BJ (cell line): ENCODE measurements around the gene FGD5. TPM values are rescaled to one million over a fixed set of nuclear protein-coding genes. Genes with fewer than 3 reads are reported as not detected.

ENCODE experiments used
- CTCF ChIA-PET: fragments of 350-600 bp; formaldehyde crosslinking; extraction: SDS; loops from one replicate; lab custom pipeline; 2021; ENCODE audit warnings: antibody characterized with exemption, inconsistent platforms; lab: Yijun Ruan, JAX
- POLR2A ChIA-PET: fragments of 300-600 bp; sonication (Branson Sonifier 250); formaldehyde crosslinking; extraction: SDS; loops from one replicate; lab custom pipeline; 2021; ENCODE audit warnings: antibody characterized with exemption; lab: Charles Lee
- DNase-seq: peaks from one replicate; pipeline ENCODE4 v3.0.0-alpha.2; 2011; ENCODE audit warnings: low read depth
- H3K27me3 ChIP-seq: 2 replicates; pipeline ENCODE4 v1.6.0; 2011; ENCODE audit warnings: low read length; ENCODE audit not compliant: control insufficient read depth, insufficient read depth
- H3K36me3 ChIP-seq: 2 replicates; pipeline ENCODE4 v1.5.1; 2011; ENCODE audit warnings: low read length; ENCODE audit not compliant: control insufficient read depth, insufficient read depth
- H3K4me3 ChIP-seq: 2 replicates; pipeline ENCODE4 v1.5.1; 2011; ENCODE audit warnings: low read depth, mild to moderate bottlenecking, control low read depth, low read length
- polyA plus RNA-seq: library from polyadenylated mRNA; depleted of rRNA; stranded (reverse); fragments of >200 nt; gene quantifications from 2 replicates; pipeline ENCODE4 v1.2.3, GENCODE V29; 2011
- TF ChIP-seq, protein P1 (sequence below): IDR thresholded peaks from 2 replicates; pipeline ENCODE4 v1.5.1; 2011; ENCODE audit warnings: low read depth, mild to moderate bottlenecking, control low read depth, inconsistent platforms, low read length, moderate library complexity; ENCODE audit not compliant: insufficient read depth

The FGD5 gene
- polyA plus RNA-seq, 1 experiment: not detected

DNA sequence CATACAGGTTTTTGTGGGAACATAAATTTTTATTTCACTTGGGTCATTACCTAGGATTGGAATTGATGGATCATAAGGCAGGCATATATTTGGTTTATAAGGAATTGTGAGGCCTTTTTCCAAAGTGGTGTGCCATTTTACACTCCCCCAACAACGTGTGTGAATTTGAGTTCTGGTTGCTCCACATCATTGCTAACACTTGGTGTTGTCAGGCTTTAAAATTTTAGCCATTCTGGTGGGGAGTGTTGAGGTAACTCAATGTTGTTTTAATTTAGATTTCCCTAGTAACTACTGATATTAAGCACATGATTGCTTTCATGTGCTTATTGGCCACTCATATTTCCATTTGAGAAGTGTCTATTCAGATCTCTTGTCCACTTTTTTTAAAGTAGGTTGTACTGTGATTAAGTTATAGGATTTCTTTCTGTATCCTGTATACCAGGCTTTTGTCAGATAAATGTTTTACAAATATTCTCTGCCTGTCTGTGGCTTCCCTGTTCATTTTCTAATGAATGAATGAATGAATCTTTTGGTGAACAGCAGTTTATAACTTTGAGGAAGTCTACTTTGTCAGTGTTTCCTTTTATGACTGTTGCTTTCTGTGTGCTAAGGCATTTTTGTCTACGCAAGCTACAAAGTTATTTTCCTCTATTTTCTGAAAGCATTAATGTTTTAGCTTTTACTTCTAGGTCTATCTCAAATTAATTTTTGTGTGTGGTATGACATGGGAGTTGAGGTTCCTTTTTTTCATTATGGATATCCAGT lies 110.7 kb downstream of the FGD5 start:
- no peak overlapping the region for H3K4me3 ChIP-seq
- POLR2A ChIA-PET: no interaction called here
- H3K36me3 ChIP-seq: no peaks in the 10 kb centered on the region
- CTCF ChIA-PET: no interaction called here
- TF ChIP-seq, protein P1, sequence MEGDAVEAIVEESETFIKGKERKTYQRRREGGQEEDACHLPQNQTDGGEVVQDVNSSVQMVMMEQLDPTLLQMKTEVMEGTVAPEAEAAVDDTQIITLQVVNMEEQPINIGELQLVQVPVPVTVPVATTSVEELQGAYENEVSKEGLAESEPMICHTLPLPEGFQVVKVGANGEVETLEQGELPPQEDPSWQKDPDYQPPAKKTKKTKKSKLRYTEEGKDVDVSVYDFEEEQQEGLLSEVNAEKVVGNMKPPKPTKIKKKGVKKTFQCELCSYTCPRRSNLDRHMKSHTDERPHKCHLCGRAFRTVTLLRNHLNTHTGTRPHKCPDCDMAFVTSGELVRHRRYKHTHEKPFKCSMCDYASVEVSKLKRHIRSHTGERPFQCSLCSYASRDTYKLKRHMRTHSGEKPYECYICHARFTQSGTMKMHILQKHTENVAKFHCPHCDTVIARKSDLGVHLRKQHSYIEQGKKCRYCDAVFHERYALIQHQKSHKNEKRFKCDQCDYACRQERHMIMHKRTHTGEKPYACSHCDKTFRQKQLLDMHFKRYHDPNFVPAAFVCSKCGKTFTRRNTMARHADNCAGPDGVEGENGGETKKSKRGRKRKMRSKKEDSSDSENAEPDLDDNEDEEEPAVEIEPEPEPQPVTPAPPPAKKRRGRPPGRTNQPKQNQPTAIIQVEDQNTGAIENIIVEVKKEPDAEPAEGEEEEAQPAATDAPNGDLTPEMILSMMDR: no peak
- DNase-seq: no peak
- H3K27me3 ChIP-seq: no peaks in the 10 kb centered on the region

DNA sequence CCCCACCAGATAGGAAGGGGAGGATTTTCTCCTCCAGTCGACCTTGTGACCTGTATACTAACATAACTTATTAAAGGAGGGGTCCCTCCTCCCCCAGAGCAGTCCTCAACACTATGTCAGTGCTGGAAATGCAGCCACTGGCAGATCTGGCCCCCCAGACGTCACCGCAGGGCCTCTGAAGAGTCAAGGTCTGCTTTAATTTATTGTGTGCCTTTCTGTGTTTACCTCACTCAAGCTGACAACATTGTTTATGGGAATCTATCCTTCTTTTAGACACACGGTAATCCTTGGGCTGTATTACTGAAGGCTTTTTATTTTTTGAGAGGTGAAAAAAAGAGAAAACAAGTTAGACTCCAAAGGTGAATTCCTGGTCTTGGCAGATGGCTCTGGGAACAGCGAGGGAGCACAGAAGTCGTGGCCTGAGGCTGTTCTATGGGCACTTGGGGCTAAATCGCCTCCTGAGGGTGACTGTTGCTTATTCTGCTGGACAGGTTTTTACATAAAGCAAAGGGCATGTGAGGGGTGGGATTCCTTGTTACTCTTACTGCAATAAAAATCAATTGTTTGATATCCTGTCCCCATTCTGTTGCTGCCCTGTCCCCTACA lies 115.2 kb downstream of the FGD5 start:
- CTCF ChIA-PET: no interaction called here
- no peaks in the 10 kb centered on the region for H3K27me3 ChIP-seq
- no peak for DNase-seq
- POLR2A ChIA-PET: no interaction called here
- H3K4me3 ChIP-seq: no peak overlapping the region
- TF ChIP-seq, protein P1: no peak
- no peaks in the 10 kb centered on the region for H3K36me3 ChIP-seq

DNA sequence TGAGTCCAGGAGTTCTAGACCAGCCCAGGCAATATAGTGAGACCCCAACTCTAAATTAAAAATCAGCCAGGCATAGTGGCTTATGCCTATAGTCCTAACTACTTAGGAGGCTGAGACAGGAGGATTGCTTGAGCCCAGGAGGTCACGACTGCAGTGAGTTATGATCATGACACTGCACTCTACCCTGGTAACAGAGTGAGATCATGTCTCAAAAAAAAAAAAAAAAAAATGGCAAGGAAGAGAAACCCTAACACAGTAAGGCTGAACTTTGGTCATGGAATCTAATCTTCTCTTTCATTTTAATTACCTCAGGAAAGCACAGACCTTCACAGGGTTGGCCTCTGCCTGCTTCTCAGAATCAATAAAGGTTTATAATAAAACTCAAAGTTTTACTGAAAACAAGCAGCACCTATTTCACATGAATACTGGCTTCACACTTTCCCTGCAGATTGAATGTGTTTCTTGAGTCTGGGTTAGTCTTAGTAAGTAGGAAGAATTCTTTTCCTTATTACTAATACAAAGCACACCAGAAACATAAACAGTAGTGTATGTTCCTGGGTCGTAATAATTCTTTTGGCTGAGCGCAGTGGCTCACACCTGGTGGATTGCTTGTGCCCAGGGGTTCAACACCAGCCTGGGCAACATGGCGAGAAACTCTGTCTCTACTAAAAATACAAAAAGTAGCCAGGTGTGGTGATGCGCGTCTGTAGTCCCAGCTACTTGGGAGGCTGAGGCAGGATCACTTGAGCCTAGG lies 117.0 kb downstream of the FGD5 start:
- H3K4me3 ChIP-seq: no peak overlapping the region
- no peaks in the 10 kb centered on the region for H3K27me3 ChIP-seq
- ChIA-PET CTCF (no interaction called here), POLR2A (no interaction called here)
- TF ChIP-seq, protein P1: no peak
- H3K36me3 ChIP-seq: no peaks in the 10 kb centered on the region
- no peak for DNase-seq

DNA sequence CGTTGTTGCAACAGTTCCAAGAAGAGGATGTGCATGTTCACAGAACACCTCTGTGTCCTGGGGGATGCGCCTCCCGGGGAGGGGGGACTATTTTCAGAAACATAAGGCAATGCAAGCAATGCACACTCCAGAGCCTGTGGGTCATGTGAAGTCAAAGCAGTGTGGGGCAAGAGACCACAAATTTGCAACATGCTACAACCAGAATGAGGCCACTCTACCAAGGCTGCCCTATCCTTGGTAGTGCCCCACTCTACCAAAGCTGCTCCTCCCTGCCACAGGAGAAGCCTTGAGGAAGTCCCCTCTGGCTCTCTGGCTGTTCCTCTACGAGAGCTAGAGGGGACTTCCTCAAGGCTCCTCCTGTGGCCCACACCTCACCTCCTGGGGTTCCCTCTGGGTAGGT lies 120.2 kb downstream of the FGD5 start:
- POLR2A ChIA-PET: no interaction called here
- CTCF ChIA-PET: interaction anchor here (0.6 to 2.0 kb wide), 2 partner anchors 12 to 753 kb away, joined by 3 to 10 read pairs; no protein-coding TSS in a partner anchor
- DNase-seq: no peak
- Histone ChIP-seq H3K36me3 (no peaks in the 10 kb centered on the region), H3K27me3 (no peaks in the 10 kb centered on the region), H3K4me3 (no peak overlapping the region)
- TF ChIP-seq, protein P1: no peak

DNA sequence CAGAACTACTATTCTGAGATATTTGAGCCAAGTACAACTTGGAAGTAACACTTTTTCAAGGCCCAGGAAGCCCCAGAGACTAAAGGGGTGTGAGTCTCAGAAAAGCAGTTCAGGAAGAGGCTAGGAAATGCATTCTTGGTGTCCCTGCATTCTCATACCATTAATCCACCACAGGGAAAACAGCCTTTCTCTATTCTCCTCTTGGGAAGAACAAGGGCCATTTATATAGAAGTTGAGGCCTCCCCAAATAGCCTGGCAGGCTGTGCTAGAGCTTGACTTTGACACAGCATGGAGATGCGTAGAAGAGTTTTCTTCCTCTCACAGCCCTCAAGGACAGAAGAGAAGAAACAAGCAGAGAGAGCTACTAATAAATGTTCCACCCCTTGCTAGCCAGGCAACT lies 123.1 kb downstream of the FGD5 start:
- no peak overlapping the region for H3K4me3 ChIP-seq
- TF ChIP-seq, protein P1: no peak
- DNase-seq: no peak
- POLR2A ChIA-PET: no interaction called here
- H3K36me3 ChIP-seq: peaks cover 7% of the 10 kb centered on the region
- H3K27me3 ChIP-seq: no peaks in the 10 kb centered on the region
- CTCF ChIA-PET: no interaction called here
